OCI-M2 (cell line): ENCODE measurements around the gene C1orf174.
"Not testable (repeated sequence)": the region's sequence is repeated elsewhere in the genome, so short reads cannot be mapped to it uniquely, and the experiment has no call there.

Experiments
- DNase-seq: peaks from one replicate; lab custom pipeline; 2025; ENCODE audit not compliant: unreplicated experiment; lab: John Stamatoyannopoulos, UW

C1orf174 gene

DNA sequence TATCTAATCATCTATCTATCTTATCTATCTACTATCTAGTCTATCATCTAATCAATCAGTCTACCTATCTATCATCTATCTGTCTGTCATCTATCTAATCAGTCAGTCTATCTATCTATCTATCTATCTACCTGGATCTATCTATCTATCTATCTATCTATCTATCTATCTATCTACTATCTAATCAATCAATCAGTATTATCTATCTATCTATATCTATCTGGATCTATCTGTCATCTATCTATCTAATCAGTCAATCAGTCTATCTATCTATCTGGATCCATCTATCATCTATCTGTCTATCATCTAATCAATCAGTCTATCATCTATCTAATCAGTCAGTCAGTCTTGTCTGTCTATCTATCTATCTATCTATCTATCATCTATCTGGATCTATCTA lies 26.9 kb upstream of the C1orf174 start:
- DNase-seq = no peak

DNA sequence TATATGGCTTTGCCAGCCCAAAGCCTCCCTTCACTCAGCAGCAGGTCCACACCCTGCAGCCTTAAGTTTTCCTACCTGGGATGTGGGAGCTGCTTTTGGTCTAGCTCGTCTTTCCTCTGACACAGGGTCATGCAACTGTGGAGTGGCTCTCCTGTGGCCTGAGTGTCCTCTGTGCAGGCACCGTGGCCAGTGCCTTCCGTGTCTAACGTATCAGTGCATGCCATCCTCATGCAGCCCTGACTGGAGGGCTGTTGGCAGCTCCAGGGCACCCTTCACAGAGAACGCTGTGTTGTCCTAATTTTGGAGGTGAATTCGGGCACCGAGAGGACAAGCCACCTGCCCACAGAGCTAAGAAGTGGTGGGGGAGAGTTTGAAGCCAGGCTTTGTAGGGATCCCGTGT lies 25.7 kb upstream of the C1orf174 start:
- DNase-seq = no peak

DNA sequence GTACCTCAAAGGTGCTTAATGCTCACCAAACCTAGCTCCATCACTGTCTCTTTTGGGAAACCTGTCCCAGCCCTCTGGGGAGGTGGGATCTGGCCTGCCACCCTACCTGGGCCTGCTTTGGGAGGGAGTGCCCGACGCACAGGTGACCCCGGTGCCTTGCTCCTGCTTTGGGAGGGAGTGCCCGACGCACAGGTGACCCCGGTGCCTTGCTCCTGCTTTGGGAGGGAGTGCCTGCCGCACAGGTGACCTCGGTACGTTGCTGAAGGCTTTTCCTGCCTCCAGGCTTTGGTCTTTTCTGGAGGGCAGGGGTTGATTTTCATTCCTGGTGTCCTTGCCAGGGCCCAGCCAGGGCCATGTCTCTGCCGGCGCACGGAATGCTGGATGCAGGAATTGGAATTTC lies 25.2 kb upstream of the C1orf174 start:
- no peak for DNase-seq

DNA sequence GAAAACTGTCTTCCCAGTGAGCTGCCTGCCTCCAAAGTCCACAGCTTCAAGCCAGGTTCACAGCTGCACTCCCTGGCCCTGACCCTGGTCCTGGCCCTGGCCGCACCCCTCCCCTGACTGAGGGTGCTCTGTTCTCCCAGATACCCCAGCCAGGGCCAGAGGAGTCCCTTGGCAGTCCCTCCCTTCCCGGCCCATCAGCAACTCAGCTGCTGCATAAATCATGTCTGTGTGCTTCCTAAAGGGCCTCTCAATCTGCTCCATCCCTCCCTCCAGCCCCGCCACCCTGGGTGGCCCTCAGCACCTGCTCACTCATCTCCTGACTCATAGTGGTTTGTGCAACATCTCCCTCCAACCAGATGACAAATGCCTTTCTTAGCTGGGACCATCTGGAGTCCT lies 24.8 kb upstream of the C1orf174 start:
- DNase-seq = no peak

DNA sequence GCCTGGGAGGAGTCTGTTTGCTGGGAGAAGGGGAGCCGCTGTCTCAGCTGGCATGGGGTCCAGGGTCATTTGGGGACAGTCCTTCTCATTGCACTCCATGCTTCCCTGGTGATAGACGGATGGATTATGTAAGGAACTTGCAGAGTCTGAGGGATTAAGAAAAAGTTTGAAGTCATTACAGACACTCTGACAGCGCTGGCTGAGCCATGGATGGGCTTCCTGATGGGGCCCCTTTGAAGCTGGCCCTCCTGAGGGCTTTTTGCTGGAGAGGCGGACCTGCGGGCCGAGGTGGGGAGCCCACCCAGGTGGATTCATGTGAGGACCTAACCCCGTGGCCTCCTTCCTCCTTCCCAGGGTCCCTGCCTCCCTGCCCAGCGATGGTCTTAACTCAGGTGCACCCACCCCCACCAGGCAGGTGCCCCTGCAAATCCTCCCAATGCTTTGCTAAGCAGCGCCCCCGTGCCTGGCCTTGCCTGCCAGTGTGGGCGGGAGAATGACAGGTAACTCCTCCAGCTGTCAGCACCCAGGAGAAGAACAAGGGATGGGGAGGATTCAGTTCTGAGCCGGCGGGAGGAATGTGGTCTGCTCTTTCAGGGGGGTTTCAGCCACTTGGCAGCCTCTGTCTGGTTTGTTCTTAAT lies 24.2 kb upstream of the C1orf174 start:
- DNase-seq = no peak

DNA sequence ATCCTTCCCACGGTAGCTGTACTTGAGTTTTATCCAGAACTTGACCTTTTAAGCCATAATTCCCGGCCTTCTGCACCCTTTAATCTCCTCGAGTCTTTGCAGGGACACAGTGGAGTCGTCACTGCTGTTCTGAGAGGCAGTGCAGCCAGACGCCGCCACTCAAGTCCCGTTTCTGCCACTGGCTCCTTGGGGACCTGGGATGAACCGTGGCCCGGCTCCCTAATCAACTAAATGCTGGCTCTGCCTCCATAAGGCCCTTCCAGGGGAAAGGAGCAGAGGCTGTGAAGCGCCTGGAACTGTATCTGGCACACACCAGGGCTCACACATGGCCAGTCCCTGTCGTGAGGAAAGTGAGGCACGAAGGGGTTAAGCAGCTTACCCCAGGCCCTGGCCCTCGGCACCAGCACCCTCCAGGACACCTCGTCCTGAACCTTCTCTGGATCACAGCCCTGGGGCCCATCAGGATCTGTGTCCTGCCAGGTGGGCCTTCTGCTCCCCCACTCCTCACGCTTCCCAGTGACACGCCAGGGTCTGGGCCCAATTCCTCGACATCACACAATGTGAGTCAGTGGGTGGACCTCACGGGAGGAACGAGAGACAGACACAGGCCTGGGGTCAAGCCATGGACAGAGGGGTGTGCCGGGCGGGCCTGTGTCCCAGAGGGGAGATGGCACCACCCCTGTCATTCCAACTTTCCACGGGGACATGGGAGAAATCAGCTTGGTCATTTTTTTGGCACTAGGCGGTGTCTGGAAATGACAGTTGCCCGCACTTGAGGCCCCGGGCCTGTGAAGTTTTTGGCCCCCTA lies 23.5 kb upstream of the C1orf174 start:
- no peak for DNase-seq

DNA sequence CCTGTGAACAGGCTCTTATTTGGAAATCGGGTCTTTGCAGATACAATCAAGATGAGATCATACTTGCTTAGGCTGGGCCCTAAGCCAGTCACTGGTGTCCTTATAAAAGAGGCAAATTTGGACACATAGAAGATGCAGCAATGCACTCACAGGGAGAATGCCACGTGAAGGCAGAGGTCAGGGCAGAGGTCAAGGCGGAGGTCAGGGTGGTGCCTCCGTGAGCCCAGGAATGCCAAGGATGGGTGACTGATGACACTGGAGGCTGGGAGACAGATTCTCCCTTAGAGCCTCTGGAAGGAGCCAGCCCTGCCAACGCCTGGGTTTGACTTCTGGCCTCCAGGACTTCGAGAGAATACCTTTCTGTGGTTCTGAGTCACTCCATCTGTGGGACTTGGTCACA lies 22.8 kb upstream of the C1orf174 start:
- DNase-seq = no peak

DNA sequence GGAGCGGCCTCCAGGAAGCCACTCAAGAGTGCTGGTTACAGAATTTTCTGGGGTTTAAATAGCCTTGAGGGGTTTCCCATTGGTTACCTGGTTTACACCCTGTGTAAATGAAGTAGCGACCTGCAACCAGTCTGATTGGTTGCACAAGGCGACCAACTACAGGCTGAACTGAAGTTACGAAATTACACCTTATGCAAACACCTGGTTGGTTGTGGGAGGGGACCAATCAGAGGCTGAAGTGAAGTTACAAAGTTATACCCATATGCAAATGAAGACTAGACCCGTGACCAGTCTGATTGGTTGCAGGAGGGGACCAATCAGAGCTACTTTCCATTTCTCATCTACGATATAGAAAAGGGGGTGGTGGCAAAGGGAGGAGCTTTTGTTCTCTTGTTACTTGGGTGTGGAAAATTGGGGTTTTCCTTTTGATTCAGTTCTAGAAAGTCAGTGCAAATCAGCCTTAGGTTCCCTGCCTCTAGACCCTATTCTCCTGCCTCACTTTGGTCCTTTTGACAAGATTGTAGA lies 22.2 kb upstream of the C1orf174 start:
- no peak for DNase-seq

DNA sequence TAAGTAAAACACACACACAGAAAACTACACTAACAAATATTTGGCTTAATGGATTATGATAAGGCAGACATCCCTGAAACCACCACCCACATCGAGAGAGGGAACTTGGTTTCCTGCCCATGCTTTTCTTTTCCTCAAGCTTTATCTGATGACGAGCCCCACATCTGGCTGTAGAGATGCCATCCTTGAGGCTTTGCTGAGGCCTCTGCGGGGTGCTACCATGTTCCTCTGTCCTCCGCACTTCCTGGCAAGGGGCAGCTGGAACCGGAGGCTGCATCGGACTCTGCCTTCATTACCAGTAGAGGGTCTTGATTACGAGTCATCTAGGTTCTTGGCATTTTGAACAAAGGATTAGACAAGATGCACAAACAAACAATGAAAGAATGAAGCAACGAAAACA lies 21.7 kb upstream of the C1orf174 start:
- no peak for DNase-seq

DNA sequence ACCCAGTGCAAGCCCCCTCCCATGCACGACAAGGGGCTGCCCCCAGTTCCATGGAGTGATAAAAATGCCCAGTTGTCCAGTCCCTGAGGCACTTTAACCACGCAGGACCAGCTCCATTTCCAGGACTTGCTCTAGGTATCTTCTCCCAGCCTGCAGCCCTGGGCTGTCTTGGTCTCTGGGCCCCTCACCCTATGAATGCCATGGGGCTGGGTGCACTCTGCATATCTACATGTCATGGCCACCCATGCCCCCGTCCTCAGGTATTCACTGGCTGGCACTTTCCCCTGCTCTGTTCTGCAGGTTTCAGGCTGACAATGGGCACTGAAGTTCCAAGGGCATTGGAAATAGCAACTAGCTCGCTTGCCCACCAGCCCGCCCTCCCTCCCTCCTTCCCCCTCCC lies 19.6 kb upstream of the C1orf174 start:
- no peak for DNase-seq

DNA sequence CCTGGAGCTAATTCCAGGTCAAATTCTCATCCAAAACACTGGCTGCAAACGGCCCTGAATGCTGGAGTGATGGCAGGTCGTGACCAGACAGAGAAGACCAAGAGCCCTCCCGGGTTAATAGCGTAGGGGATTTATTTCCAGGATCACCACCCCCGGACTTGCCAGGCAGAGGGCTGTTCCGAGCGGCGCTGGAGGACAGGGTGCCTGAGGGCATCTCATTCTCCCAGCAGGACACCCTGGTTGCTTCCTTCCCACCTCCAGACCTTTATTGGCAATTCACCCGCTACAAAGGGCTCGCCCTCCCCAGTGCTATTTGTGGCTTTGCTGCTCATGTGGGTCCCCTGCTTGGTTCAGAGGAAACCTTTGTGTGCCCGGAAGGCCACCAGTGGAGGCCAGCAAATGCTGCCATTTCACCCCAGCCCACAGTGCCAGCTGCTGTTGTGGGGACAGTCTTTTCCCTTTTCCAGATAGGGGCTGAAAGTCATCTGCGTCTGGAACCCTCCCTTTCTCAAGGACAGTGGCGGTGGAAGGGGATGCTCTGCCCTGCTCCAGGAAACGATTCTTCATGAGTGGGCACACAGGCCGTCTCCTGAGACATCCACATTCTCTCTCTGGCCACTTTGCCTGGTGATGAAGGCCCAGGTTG lies 19.0 kb upstream of the C1orf174 start:
- no peak for DNase-seq

DNA sequence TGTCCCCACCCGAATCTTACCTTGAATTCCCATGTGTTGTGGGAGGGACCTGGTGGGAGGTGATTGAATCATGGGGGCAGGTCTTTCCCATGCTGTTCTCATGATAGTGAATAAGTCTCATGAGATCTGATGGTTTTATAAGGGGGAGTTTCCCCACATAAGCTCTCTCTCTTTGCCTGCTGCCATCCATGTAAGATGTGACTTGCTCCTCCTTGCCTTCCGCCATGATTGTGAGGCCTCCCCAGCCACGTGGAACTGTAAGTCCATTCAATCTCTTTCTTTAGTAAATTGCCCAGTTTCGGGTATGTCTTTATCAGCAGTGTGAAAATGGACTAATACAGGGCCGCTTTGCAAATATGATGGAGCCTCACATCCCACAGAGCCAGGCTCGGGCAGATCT lies 18.3 kb upstream of the C1orf174 start:
- DNase-seq = not testable (repeated sequence)

DNA sequence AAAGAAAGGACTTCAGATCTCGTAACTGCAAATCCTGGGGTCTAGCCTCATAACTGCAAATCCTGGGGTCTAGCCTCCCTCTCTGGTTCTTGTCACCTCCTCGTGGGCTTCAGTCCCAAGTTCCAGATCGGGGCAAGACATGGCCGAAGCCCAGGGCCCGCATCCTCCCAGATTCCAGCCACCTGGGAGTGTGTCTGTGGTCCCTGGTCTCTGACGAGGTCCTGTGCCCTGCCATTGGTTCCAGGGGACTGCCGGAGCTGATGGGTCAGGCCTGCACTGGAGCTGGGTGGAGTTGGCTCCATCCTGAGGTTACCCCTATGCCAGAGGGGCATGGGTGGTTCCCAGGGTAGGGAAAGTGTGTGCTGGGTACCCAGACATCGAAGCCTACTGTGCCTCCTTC lies 17.7 kb upstream of the C1orf174 start:
- DNase-seq = no peak

DNA sequence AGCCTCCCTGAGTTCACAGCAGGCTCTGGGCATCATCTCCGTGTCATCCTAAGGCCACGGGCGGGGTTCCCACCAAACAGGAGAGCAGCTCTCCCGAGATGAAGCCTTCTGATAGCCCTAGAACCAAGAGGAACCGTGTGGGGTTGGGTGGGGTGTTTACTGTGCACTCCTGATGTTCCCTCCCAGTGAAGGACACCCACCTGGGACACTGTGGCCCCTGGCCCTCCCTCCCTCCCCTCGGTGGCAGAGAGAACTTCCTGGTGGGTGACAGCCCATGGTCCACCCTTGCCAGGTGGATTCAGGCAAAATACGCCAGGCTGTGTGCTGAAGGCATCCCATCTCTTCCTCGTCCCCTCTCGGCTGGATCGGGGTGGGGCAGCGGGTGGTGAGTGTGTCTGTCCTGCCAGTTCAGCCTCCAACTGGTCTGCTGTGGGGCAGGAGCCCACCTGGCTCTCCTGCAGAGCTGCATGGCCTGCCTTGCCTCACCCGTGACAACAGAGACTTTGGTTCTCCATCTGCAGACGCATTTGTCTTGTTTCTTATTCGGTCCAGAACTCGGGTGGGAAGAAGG lies 15.6 kb upstream of the C1orf174 start:
- no peak for DNase-seq

DNA sequence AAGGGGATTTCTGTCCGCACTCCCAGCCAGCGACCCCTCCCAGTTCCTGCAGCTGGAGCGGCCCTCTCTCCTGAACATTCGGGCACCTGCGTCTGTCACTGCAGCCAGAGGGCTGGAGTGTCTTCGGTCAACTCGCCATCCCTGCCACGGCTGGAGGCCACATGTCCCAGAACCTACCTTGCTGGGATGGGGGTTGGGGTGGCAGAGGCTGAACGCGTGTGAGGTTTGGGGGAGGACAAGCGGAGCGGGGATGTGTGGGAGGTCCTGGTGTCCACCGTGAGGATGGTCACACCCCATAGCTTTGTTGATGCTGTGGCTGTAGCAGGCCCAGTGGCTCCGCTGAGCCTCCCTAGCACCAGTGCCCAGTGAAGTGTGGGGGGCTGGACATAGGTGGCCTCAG lies 14.8 kb upstream of the C1orf174 start:
- no peak for DNase-seq

DNA sequence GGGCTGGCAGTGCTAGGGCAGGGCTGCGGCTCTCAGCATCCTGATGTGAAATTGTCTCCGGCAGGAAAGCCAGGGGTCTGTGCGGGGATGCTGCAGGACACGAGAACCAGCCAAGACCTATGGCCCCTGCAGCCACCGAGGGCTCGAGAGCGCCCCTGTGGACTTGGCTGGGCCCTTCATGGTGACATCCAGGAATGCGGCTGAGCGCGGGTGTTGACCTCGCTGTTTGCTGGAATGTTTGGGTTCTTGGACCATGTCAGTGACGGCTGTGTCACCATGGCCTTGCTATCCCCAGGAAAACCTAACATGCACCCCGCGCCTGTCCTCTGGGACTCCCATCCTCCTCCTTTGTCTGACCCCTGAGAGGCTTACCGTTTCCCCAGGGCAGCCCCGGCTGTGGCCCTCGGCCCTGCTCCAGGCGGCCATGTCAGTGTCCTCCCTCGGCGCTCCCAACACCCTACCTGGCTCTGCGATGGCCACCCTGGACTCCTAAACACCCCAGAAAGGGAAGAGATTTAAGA lies 14.3 kb upstream of the C1orf174 start:
- DNase-seq = no peak

DNA sequence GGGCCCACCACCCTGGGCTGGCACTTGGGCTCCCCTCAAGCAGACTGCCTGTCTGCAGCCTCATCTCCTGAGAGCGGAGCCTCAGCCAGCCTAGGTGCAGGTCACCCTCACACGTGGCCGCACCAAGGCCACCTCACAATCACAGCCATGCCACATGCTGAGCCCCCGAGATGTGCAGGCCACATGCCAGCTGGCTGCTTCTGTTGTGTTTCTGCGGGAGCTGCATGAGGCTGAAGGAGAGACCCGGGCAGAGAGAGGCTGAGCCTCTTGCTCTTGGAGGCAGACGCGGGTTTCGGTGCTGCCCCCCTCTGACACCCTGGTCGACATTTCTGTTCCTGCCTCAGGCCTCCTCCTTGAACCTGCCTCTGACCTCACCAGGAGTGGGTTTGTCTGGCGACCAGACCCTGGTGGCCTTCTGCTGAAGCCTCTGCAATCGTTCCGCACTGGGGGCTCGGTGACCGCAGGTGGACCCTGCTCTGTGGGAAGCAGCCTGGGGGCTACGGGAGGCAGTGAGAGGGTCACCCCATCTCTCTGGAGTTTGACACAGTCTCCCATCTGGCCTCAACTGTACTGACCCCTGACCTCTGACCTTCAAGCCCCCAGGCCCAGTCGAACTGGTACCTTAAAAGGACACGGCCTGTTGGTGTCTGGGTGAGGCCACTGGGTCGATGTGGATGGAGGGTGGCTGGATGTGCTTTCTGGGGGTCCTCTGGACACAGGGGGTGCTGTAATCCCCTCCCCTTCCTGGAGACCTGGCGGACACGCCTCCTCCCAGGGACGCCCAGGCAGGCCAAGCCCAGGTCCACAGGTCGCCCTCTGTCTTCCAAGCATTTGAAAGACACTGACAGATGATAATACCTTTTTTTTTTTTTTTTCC lies 13.0 kb upstream of the C1orf174 start:
- no peak for DNase-seq

DNA sequence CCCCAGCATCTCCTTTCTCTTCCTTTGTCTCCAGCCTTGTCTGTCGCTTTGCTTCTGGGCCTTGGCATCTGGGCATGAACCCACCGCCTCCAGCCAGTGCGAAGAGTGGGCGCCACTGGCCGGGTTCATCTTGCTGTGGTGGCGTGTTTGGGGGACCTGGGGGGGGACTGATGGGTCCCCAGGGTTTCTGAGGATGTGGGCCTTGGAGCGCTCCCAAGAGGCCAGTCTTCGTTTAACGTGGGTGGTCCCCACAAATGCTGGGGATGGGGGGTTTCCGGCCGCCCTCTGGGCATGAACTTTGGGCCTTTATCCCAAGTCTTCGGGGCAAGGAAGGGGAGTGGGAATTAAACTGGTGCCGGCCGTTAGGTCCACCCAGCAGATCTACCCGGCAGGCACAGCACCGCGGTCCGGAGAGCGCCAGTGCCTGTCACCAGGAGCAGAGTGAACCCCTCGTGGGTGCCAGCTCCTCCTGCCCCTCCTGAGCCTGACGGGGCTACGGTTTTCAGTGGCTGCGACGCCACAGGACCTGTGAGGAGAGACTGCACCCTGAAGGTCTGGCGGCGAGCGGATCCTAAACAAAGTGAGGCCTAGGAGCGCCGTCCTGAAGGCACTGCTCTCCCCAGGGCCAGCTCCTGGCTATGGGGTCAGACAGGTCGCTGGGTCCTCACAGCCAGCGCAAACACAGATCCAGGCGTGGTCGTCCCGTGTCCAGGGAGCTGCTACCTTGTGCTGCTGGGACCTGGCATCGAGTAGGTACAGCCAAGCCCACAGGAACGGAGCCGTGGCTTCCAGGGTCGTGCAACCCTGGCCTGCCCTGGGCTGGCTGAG lies 12.1 kb upstream of the C1orf174 start:
- DNase-seq = no peak
